GM18951 (cell line): ENCODE data around the gene ROR2.

Experiments
- POLR2A ChIP-seq: IDR thresholded peaks from 4 replicates; pipeline ENCODE4 v1.6.1; 2011; ENCODE audit warnings: mild to moderate bottlenecking; ENCODE audit not compliant: insufficient read length, insufficient read depth; ENCODE audit errors: extremely low read depth
- in situ Hi-C: fragments of 300-500 bp; cut with MboI; formaldehyde crosslinking; loops from one replicate; pipeline ENCODE4 v1.12.0; 2022; ENCODE audit warnings: low sequenced_read_pairs, mixed read lengths, inconsistent platforms; ENCODE audit not compliant: unreplicated experiment

The ROR2 gene

DNA sequence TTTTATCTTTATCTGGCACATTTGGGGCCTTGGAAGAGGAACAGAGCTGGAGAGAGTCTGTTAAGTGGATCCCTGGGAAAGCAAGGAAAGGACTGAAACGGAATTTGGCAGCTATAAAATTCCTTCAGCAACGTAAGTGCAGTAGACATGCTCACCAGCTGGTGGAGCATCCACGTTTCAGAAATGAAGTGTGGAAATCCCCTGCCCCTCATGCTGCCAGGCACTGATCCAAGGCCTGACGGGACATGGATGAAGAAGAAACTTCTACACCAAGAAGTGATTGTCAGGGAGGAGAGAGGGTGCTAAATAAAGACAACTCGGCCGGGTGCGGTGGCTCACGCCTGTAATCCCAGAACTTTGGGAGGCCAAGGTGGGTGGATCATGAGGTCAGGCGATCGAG is 209.3 kb downstream of the ROR2 start:
- in situ Hi-C loops, result no loop called here

DNA sequence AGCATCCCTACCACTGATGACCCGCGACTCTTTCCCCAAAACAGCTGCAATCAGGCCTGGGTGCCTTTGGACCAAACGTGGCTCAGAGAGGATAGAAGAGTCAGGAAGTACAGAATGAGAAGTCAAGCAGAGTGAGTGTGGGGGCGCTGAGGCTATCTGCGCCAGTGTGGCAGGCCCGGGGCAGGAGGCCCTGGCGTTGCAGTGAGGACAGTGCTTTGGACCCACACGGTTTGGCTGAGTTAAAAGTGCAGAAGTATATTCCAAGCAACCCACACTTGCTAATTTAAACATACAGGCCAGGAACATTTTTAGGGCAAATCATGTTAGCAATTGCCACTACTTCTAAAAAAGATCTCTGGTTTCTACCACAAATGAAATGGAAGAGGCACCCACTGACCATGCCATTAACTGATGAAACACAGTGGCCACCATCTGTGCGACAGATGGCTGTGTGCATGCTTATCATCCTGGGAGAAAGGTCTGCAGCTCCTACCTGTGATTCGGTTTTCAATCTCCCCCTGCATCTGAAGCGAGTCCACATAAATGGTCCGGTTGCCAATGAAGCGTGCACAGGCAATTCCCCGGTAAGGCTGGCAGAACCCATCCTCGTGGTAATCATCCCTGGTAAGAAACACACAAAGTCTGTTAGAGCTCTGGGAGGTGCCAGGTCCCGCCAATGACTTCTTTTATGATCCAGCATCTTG is 213.0 kb downstream of the ROR2 start:
- no peak for TF ChIP-seq POLR2A
- in situ Hi-C loops, result no loop called here

More for the DNA sequence above, 209.3 kb downstream of the ROR2 start:
- no peak for TF ChIP-seq POLR2A

- in situ Hi-C loops, result no loop called here
- TF ChIP-seq POLR2A, result no peak
Observed at GRCh38 chr9:91736311-91736710, 213.7 kb downstream of the ROR2 start.

DNA sequence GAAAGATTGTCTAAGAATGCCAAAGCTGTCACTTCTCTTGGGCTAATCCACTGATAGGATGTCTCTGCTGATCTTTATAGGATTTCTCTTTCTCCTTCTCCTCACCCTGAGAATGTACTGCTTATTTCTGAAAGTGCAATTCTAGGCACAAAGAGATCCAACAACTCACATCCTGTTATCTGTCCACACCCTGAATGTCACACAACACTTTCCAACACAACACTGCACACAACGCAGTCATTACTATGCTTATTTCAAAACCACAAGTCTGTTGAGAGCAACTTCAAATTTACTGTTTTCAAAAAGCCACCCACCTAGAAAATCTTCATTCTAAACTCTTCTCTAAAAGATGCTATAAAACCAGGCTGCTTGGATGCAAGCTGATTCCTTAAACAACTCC is 215.0 kb downstream of the ROR2 start:
- no peak for TF ChIP-seq POLR2A
- in situ Hi-C loops, result no loop called here

- in situ Hi-C loops, result no loop called here
- TF ChIP-seq POLR2A, result no peak
Observed at GRCh38 chr9:91734371-91734981, 215.6 kb downstream of the ROR2 start.

GRCh38 chr9:91733006-91733624 is 216.9 kb downstream of the ROR2 start:
- in situ Hi-C loops, result no loop called here
- no peak for TF ChIP-seq POLR2A

- in situ Hi-C loops, result no loop called here
- no peak for TF ChIP-seq POLR2A
Observed at GRCh38 chr9:91732187-91733005, 217.6 kb downstream of the ROR2 start.

GRCh38 chr9:91730806-91731205 is 219.2 kb downstream of the ROR2 start:
- no peak for TF ChIP-seq POLR2A
- in situ Hi-C loops, result no loop called here

DNA sequence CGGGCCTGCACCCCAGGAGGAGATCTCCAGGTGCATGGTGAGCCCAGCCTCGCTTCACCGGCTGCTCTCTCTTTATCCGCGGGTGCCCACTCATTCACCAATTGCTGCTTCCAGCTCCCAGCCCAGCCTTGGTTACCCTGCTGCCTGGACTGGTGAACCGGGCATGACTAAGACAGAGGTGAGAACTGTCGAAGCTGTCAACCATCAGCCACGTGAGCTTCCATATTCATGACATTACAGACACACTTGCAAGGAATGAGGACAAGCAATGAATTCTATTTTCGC is 220.5 kb downstream of the ROR2 start:
- TF ChIP-seq POLR2A, result no peak

GRCh38 chr9:91727972-91728371 is 222.1 kb downstream of the ROR2 start:
- no peak for TF ChIP-seq POLR2A
- in situ Hi-C loops, result no loop called here

More for the DNA sequence above, 220.5 kb downstream of the ROR2 start:
- in situ Hi-C loops, result no loop called here

DNA sequence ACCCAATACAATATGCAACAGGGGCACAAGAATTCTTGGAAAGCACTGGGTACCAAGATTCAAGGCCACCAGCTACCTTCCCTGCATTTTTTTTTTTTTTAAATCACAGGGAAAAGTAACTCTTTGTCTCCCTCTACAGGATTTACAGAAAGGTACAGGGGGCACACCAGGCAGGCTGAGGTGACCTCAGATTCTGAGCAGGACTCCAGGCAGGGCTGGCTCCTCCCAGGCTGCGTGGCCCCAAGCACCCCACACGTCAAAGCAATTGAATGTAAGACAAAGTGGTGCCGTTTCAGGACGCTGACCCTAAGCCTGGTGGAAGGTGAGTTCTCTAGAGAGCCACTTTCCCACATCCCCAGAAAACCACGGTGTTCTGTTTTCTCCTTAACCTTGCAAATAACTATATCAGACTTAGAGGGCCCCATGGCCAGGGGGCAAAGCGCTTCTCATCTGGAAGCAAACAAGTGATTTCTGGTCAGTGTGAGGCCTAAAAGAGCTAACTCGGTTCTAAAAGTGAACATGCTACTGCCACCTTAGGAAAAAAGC is 222.6 kb downstream of the ROR2 start:
- TF ChIP-seq POLR2A, result no peak
- in situ Hi-C loops, result no loop called here

DNA sequence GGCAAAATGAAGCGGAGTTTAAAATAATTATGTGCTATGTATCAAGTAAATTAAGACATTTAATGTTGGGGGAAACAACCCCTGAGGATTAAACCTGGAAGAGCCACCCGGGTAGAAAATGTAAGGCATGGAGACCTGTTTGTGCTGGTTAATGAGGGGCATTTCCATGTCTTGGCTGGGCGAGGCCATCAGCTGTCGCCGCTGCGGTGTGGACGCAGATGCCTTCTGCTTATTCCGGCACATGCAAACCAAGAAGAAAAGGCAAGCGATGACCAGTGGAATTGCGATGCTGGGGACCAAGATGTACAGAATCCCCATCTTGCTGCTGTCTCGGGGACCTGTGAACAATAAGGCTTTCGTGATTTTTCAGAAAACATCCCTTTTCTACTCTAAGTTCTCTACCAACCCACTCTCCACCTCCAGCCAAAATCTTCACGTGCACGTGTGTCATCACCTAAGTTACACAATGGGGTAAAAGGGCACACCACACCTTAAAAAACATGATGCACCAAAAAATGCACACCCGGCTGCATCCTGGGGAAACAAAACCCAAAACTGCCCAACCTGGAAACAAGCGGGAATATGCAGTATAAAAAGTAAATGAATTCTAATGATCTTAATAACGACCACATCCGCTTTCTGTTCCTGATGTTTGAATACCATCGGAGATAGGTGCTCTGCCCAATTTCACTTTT is 223.5 kb downstream of the ROR2 start:
- no peak for TF ChIP-seq POLR2A
- in situ Hi-C loops, result no loop called here

GRCh38 chr9:91725651-91726050 is 224.4 kb downstream of the ROR2 start:
- TF ChIP-seq POLR2A, result no peak
- in situ Hi-C loops, result no loop called here
